Upper lobe of left lung (tissue), 4 donors: ENCODE measurements around the gene HLA-DRA.

Experiments used
- EP300 ChIP-seq, 4 donors: sonication (generic); formaldehyde crosslinking; IDR thresholded peaks; one replicate each; pipeline ENCODE4 v1.5.1; 2017; ENCODE audit warnings: antibody characterized with exemption in 4 of 4, control low read depth in 2 of 4
- POLR2A ChIP-seq, 4 donors: fragments of 450-650 bp; IDR thresholded peaks; one replicate each; pipeline ENCODE4 v1.5.1; 2016 to 2017; ENCODE audit warnings: antibody characterized with exemption in 4 of 4, mild to moderate bottlenecking in 2 of 4
- POLR2AphosphoS5 ChIP-seq, 2 donors: sonication (generic); formaldehyde crosslinking; IDR thresholded peaks; one replicate each; pipeline ENCODE4 v1.5.1; 2017; ENCODE audit warnings: antibody characterized with exemption in 2 of 2
- TF ChIP-seq, protein P1 (sequence below), 6 experiments: fragments of 450-650 bp in 4 of 6; fragments of 200-600 bp in 2 of 6; sonication (generic) in 2 of 6; IDR thresholded peaks; one replicate each; pipeline ENCODE4 v1.5.1; 2016 to 2019; ENCODE audit warnings: antibody characterized with exemption in 6 of 6

DNA sequence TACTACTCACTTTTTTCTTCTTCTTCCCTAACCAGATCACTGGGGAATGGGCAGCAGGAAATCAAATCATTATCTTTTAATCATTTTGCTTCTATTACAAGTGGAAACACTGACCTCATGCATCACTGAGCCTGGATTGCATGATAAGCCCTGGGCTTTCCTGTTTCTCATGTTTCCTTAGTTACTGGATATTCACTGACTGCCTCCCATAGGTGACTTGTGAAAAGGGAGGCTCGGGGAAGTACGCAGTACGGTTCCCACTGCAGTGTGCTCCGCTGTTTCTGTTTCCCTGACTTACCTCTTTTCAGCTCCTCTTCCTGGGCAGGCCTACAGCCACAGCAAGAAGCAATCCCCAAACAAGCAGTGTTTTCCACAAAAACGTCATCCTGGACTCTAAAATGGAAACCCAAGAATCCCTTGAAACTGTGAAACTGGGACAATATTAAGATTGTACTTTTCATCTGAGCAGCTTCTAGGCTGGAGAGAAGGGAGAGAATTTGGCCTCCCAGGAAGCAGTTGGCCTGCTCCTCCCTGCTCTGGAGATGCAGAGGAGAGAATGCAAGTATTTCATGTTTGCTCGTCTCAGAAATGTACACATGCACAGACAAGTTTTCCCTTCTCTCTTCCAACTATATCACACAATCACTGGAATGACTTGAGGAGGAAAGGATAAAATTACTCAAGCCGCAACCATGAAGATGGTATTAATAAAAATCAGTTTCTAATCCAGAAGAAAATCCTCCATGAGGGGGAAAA is 45.8 kb upstream of the HLA-DRA start:
- TF ChIP-seq, protein P1, sequence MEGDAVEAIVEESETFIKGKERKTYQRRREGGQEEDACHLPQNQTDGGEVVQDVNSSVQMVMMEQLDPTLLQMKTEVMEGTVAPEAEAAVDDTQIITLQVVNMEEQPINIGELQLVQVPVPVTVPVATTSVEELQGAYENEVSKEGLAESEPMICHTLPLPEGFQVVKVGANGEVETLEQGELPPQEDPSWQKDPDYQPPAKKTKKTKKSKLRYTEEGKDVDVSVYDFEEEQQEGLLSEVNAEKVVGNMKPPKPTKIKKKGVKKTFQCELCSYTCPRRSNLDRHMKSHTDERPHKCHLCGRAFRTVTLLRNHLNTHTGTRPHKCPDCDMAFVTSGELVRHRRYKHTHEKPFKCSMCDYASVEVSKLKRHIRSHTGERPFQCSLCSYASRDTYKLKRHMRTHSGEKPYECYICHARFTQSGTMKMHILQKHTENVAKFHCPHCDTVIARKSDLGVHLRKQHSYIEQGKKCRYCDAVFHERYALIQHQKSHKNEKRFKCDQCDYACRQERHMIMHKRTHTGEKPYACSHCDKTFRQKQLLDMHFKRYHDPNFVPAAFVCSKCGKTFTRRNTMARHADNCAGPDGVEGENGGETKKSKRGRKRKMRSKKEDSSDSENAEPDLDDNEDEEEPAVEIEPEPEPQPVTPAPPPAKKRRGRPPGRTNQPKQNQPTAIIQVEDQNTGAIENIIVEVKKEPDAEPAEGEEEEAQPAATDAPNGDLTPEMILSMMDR (IDR thresholded peaks at IDR 0.05) = no peak
- TF ChIP-seq EP300 (IDR thresholded peaks at IDR 0.05) (peak in 2 of 4 donors; percentile 13 to 75), POLR2A (IDR thresholded peaks at IDR 0.05) (no peak), POLR2AphosphoS5 (IDR thresholded peaks at IDR 0.05) (peak in 1 of 2 donors; percentile 66)
